RPMI7951 (cell line): ENCODE measurements around the gene IPO8. TPM values are rescaled to one million over a fixed set of nuclear protein-coding genes. Genes with fewer than 3 reads are reported as not detected.
"Not testable (repeated sequence)": the region's sequence is repeated elsewhere in the genome, so short reads cannot be mapped to it uniquely, and the experiment has no call there.

Source experiments
- DNase-seq: peaks from one replicate; pipeline ENCODE4 v3.0.0-alpha.2; 2012; ENCODE audit warnings: low read depth
- total RNA-seq: library from RNA; depleted of rRNA; stranded (reverse); fragments of >200 nt; shearing (Covaris generic); gene quantifications from 2 replicates; pipeline ENCODE4 v1.2.3, GENCODE V29; 2014; rRNA removed

IPO8 gene
- total RNA-seq, 1 experiment from 2014 or later: 14.7 TPM

GRCh38 chr12:30610718-30611117 lies 85.0 kb downstream of the IPO8 start:
- no peak for DNase-seq

- DNase-seq: not testable (repeated sequence)
Measured at GRCh38 chr12:30609819-30610218, 85.8 kb downstream of the IPO8 start.

- not testable (repeated sequence) for DNase-seq
Measured at GRCh38 chr12:30604302-30604701, 91.4 kb downstream of the IPO8 start.

GRCh38 chr12:30603129-30603528 lies 92.5 kb downstream of the IPO8 start:
- no peak for DNase-seq

- no peak for DNase-seq
Measured at GRCh38 chr12:30602678-30603077, 93.0 kb downstream of the IPO8 start.

- DNase-seq: no peak
Measured at GRCh38 chr12:30599608-30600007, 96.1 kb downstream of the IPO8 start.

- DNase-seq: no peak
Measured at GRCh38 chr12:30598889-30599288, 96.8 kb downstream of the IPO8 start.

GRCh38 chr12:30595742-30596141 lies 99.9 kb downstream of the IPO8 start:
- DNase-seq: no peak

- DNase-seq: no peak
Measured at GRCh38 chr12:30594509-30594908, 101.2 kb downstream of the IPO8 start.

- not testable (repeated sequence) for DNase-seq
Measured at GRCh38 chr12:30588572-30588971, 107.1 kb downstream of the IPO8 start.

GRCh38 chr12:30587782-30588181 lies 107.9 kb downstream of the IPO8 start:
- no peak for DNase-seq

GRCh38 chr12:30585877-30586276 lies 109.8 kb downstream of the IPO8 start:
- DNase-seq: no peak

- no peak for DNase-seq
Measured at GRCh38 chr12:30582943-30583342, 112.7 kb downstream of the IPO8 start.

GRCh38 chr12:30580344-30580743 lies 115.3 kb downstream of the IPO8 start:
- DNase-seq: no peak

Other genes with a start within 250 kb of the IPO8 start
- gene CAPRIN2, start 59.1 kb upstream of the IPO8 start, total RNA-seq: 15.5 and 15.7 TPM in 2 replicates
- gene TSPAN11, start 230.9 kb upstream of the IPO8 start, total RNA-seq: 0.29 and 0.48 TPM in 2 replicates